ENCODE results near the gene SLC25A47. TPM values are rescaled to one million over a fixed set of nuclear protein-coding genes. Genes with fewer than 3 reads are reported as not detected.

SLC25A47 gene
- total and polyA plus RNA-seq, 2 donors (not counting 3 experiments of a cell fraction or from before 2014, with no cell fraction given), result not detected

GRCh38 chr14:100305324-100306100, 17.6 kb upstream of the SLC25A47 start:
- H3K9ac ChIP-seq (replicated peaks; ENCODE audit: extremely low read depth, insufficient read depth, low read length), result peak overlapping the region; percentile 74
- H3K27ac ChIP-seq (ENCODE audit: insufficient read depth, low read depth, low read length), result peak overlapping the region; percentile 30
- H3K36me3 ChIP-seq (ENCODE audit: control insufficient read depth in 2 of 2, extremely low read depth in 1 of 2, insufficient read depth in 2 of 2, low read length in 2 of 2), result no peaks in the 10 kb centered on the region
- dilution Hi-C loops (cut with MboI; ENCODE audit: extremely low pct_ligation_motif_present, low sequenced_read_pairs) (no loop called here), intact Hi-C loops (cut with micrococcal nuclease) (loop anchor here (1.0 to 10.0 kb wide), 5 partner anchors 13 to 349 kb away; partner anchors contain the start of gene WDR25)
- TF ChIP-seq POLR2AphosphoS5 (IDR thresholded peaks at IDR 0.05; ENCODE audit: insufficient read depth, low read depth, low read length), result peak; percentile 23
- no peak for TF ChIP-seq MYC (IDR thresholded peaks at IDR 0.05; ENCODE audit: low read depth, low read length)
- no peak for TF ChIP-seq GATA2 (IDR thresholded peaks at IDR 0.05; ENCODE audit: insufficient read depth, insufficient read length, low read depth, low read length)
- no peak for TF ChIP-seq EZH2 (IDR thresholded peaks at IDR 0.05; ENCODE audit: borderline replicate concordance, low read depth, low read length, severe bottlenecking)
- TF ChIP-seq FOS (IDR thresholded peaks at IDR 0.05; ENCODE audit: borderline replicate concordance, insufficient read depth, low read length), result no peak
- no peak for TF ChIP-seq POLR2A (IDR thresholded peaks at IDR 0.05; ENCODE audit: low read depth, low read length)
- TF ChIP-seq CTCF (IDR thresholded peaks at IDR 0.05; ENCODE audit: extremely low read depth in 1 of 2, insufficient read depth in 1 of 2, low read depth in 1 of 2, low read length in 2 of 2), result no peak
- no peak for TF ChIP-seq JUN (IDR thresholded peaks at IDR 0.05; ENCODE audit: borderline replicate concordance, insufficient read depth, insufficient read length, low read depth)
- peak overlapping the region; percentile 60 for H3K4me2 ChIP-seq (ENCODE audit: insufficient read depth, low read length)
- FAIRE-seq (no peak), DNase-seq (ENCODE audit: low read depth, low spot score) (peak; percentile 34)
- H3K9me1 ChIP-seq (replicated peaks; ENCODE audit: control insufficient read depth, extremely low read depth, insufficient read depth, low read length), result no peaks in the 10 kb centered on the region
- no peaks in the 10 kb centered on the region for H4K20me1 ChIP-seq (replicated peaks; ENCODE audit: control insufficient read depth, extremely low read depth, insufficient read depth, low read length)
- ChIA-PET POLR2A (interaction anchor here (0.7 kb wide), 1 partner anchor 70 kb away, joined by 3 read pairs; a partner anchor contains a TSS), CTCF (interaction anchor here (0.6 to 1.4 kb wide), 4 partner anchors 9 to 72 kb away, joined by 4 to 10 read pairs (median 5); no protein-coding TSS in a partner anchor)
- H3K9me3 ChIP-seq (replicated peaks; ENCODE audit: control insufficient read depth, insufficient read depth, low read length), result no peaks in the 10 kb centered on the region
- BruUV-seq (replicated peaks), result no TSS peak
- H3K4me1 ChIP-seq (ENCODE audit: control insufficient read depth, extremely low read depth, insufficient read depth, low read length), result peaks cover 21% of the 10 kb centered on the region
- peaks cover 10% of the 10 kb centered on the region for H3K79me2 ChIP-seq (ENCODE audit: control insufficient read depth, insufficient read depth, low read length)
- peak overlapping the region; percentile 57 for H2AFZ ChIP-seq (ENCODE audit: low read depth, low read length)
- H3K4me3 ChIP-seq (replicated peaks in 1 of 3; ENCODE audit: insufficient read depth in 1 of 3, low read depth in 1 of 3, low read length in 3 of 3), result peak overlapping the region; percentile 57 to 89 (median 61)
- no peaks in the 10 kb centered on the region for H3K27me3 ChIP-seq (ENCODE audit: control insufficient read depth in 2 of 2, insufficient read depth in 2 of 2, low read length in 2 of 2)
